ELF-1 (cell line): ENCODE measurements around the gene TBC1D23.
"Not testable (repeated sequence)": the region's sequence is repeated elsewhere in the genome, so short reads cannot be mapped to it uniquely, and the experiment has no call there.

Experiments
- DNase-seq: peaks from one replicate; pipeline ENCODE4 v3.0.0-alpha.2; 2016; ENCODE audit warnings: low read depth, low spot score

The TBC1D23 gene

GRCh38 chr3:100260685-100261484 is at the start of gene TBC1D23:
TBC1D23 (plus strand) TSS chr3:100260992; CDS start chr3:100261019, 27 bp downstream.
- DNase-seq = peak; percentile 100

GRCh38 chr3:100213891-100214573 is 46.8 kb upstream of the TBC1D23 start:
- no peak for DNase-seq

DNA sequence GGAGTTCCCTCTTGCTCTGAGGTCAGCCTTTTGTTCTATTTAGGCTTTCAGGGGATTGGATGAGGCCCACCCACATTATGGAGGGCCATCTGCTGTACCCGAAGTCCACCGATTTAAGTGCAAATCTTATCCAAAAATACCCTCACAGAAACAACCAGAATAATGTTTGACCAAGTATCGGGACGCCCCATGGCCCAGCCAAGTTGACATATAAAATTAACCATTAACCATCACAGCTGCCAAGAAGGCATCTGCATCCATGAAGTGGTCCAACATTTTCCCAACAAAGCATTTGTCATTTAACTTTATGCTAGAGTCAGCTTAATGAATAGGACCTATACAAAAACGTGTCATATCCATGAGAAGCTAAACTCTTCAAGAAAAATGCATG is 46.2 kb upstream of the TBC1D23 start:
- no peak for DNase-seq

DNA sequence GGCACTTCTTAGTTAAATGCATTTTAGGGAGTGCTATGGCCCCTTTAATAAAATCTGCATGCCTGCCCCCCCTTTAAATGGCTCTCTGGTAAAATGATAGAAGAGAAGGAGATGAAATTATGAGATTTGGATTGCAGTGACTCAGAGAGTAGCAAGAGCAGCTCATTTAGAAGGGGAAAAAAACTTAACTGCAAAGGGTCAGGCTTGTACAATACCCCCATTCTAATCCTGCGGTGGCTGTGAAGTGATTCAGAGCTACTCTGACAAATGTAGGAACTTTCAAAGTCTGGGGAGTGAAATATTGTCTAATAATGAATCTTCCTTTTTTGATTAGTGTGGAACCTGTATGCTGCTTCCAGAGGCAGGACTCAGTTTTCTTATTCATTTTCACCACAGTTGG is 44.1 kb upstream of the TBC1D23 start:
- no peak for DNase-seq

GRCh38 chr3:100221159-100221558 is 39.6 kb upstream of the TBC1D23 start:
- DNase-seq = no peak

- DNase-seq = no peak
Measured at GRCh38 chr3:100225193-100225592, 35.6 kb upstream of the TBC1D23 start.

- no peak for DNase-seq
Measured at GRCh38 chr3:100225883-100226282, 34.9 kb upstream of the TBC1D23 start.

GRCh38 chr3:100226712-100227429 is 33.9 kb upstream of the TBC1D23 start:
- DNase-seq = no peak

DNA sequence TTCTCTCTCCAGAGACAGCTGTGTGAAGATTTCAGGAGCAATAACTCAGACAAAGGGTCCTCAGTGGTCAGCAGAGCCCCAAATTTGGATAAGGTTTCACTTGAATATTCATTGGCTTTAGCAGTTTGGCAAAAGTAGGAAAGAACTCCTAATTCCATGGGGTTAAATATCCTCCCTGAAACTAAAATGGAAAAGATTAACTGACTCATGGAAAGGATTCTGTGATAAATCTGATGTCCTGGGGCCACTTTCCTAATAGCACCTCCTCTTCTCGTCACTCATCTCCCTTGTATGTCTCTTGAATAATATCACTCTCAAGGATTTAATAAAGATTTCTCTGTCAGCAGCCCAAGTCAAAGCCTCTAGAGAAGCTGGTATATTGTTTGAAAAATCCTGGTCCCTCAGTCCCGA is 33.3 kb upstream of the TBC1D23 start:
- DNase-seq = no peak

- DNase-seq = no peak
Measured at GRCh38 chr3:100228247-100228646, 32.5 kb upstream of the TBC1D23 start.

- DNase-seq = not testable (repeated sequence)
Measured at GRCh38 chr3:100229188-100229587, 31.6 kb upstream of the TBC1D23 start.

DNA sequence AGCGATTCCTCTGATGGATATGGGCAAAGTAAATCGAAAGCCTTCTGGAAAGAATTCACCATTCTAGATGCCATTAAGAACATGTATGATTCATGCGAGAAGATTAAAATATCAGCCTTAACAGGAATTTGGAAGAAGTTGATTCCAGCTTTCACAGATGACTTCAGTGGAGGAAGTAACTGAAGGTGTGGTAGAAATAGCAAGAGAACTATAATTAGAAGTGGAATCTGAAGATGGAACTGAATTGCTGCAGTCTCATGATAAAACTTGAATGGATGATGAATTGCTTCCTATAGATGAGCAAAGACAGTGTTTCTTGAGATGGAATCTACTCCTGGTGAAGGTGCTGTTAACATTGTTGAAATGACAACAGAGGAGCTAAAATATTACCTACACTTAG is 30.1 kb upstream of the TBC1D23 start:
- no peak for DNase-seq

GRCh38 chr3:100231668-100232067 is 29.1 kb upstream of the TBC1D23 start:
- no peak for DNase-seq

DNA sequence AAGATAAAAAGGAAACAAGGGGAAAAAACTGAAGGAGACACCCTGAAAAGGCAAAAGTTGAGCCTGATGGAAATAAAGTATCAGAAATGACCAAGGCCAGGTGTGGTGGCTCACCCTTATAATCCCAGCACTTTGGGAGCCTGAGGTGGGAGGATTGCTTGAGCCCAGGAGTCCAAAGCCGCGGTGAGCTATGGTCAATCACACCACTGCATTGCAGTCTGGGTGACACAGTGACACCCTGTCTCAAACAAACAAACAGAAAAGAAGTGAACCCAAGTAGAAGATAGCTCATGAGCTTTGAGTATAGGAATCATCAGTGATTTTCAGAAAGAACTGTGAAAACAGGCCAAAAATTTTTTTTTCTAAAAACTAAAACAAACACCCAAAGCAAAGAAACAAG is 26.4 kb upstream of the TBC1D23 start:
- DNase-seq = no peak

- DNase-seq = no peak
Measured at GRCh38 chr3:100238599-100238998, 22.2 kb upstream of the TBC1D23 start.

DNA sequence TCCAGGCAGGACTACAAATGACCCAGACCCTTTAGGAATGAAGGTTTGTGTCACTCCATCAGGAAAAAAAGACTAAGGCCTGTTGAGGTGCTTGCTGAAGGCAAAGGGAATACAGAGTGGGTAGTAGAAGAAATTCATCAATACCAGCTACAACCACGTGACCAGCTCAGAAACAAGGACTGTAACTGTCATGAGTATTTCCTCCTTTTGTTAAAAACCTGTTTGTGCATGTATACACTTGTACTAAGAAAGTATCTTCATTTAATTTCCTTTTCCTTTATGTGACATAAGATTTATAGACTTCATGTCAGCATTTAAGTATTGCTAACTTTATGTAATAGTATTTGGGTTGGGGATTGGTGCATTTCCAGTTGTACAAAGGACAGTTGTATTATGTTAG is 18.3 kb upstream of the TBC1D23 start:
- not testable (repeated sequence) for DNase-seq

DNA sequence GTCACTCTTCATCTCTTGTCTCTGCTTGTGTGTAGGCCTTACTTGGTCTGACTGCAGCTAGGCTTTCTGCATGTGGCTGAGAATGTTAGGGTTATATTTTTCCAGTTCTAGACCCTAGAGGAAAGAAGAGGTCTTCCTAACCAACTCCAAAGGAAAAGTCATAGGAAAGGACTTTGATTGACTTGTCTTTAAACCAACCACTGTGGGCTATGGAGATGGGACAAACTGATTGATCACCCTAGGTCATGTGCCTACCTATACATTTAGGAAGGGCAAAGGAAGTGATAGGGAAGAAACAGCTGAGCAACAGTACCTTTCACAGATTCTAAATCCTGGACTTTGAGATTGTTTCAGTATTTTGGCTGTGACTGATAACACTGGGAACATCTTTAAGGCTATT is 16.5 kb upstream of the TBC1D23 start:
- no peak for DNase-seq

DNA sequence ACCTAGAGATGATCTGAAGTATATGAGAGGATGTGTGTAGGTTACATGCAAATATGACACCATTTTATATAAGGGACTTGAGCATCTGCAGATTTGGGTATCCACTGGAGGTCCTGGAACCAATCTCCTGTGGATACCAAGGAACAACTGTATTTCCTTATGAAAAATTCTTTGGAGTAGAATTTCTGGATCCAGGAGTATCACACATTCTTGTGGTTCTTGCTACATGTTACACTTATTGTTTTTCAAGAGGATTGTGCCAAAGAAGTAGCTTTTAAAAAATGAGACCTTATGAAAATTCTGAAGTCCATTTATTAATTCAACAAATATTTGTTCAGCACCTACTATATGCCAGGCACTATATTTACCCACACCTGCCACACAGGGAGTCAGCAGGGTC is 15.7 kb upstream of the TBC1D23 start:
- DNase-seq = no peak

- no peak for DNase-seq
Measured at GRCh38 chr3:100245927-100246326, 14.9 kb upstream of the TBC1D23 start.

DNA sequence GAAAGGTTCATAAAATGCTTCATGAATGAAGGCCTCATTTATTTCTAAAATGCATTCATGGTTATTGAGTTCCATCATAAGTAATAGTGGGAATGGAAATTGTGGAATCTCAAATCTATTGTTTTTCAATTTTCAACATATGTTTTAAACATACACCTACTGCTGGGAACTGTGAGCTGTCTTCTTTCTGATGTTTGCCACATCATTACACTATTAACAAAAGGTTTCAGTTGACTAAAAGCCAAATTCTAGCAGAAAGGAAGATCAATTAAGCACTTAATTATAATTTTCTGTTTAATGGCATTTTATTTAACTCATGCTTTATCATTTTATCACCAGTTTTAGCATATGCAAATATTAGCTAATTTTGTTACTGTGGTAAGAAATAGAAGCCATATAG is 13.8 kb upstream of the TBC1D23 start:
- DNase-seq = no peak

DNA sequence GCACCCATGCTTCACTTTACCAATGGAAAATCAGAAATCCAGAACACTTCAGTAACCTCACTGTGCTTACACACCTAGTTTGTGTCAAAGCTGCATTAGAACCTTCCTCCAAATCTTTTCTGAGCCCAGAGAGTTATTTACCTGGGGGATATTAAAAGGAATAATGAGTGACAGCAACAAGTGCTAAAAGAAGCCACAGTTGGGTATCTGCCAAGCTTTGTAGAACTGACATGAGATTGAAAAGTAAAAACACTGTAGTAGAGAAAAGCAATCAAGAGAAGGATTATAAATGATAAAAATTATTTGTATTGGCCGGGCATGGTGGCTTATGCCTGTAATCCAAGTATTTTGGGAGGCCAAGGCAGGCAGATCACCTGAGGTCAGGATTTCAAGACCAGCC is 8.8 kb upstream of the TBC1D23 start:
- DNase-seq = no peak

DNA sequence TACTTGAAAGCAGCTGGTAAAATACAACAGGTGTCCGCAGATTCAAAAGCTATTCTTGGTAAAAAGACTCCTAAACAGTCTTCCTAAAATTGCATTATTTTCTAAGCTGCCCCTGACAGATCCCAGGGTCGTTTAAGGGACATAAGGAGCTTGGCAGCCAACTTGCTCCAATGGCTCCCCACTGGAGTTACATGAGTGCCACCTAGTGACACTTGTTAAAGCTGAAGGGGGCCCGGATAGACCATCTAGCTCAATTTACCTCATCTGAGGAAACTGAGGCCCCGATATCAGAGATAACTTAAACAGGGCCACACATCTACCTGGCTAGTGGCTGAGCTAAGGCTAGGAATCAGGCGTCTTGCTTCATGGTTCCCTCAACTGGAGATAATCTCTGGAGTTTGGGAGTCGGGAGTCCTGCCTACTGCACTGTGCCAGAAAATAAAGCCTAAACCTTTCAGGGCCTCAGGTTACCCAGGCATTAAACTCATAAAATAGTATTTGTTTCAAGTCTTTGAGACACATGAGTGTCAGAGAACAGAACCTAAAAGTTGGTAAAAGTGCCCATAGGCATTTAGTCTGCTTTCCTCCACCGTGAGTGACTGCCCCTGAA is 6.5 kb upstream of the TBC1D23 start:
- peak; percentile 66 for DNase-seq
